Heart right ventricle (tissue), 16 donors: ENCODE data around the gene GDE1. TPM values are rescaled to one million over a fixed set of nuclear protein-coding genes. Genes with fewer than 3 reads are reported as not detected.

Source experiments
- ATAC-seq, 8 donors: fragments of 200-7000 bp; cut with Tn5 transposase; one replicate each; pipeline ENCODE4 v1.9.1; 2020; ENCODE audit warnings: mild to moderate bottlenecking in 8 of 8, moderate library complexity in 8 of 8, moderate number of reproducible peaks in 1 of 8
- DNase-seq, 2 donors: peaks; one replicate each; pipeline ENCODE4 v3.0.0-alpha.2; 2020
- H3K27ac ChIP-seq, 10 donors: fragments of 200-600 bp; sonication (generic) in 2 of 10; one replicate each; pipeline versions ENCODE4 v1.5.0 to v1.8.0; 2020 to 2022; ENCODE audit warnings: mild to moderate bottlenecking in 3 of 10
- H3K27me3 ChIP-seq, 7 donors: fragments of 200-600 bp; one replicate each; pipeline ENCODE4 v1.8.0; 2021 to 2022; ENCODE audit warnings: mild to moderate bottlenecking in 2 of 7
- H3K36me3 ChIP-seq, 9 donors: fragments of 200-600 bp; sonication (generic) in 1 of 9; one replicate each; pipeline versions ENCODE4 v1.5.0 to v1.8.0; 2020 to 2022; ENCODE audit warnings: mild to moderate bottlenecking in 2 of 9
- H3K4me1 ChIP-seq, 9 donors: fragments of 200-600 bp; sonication (generic) in 1 of 9; one replicate each; pipeline versions ENCODE4 v1.5.0 to v1.8.0; 2020 to 2022; ENCODE audit warnings: mild to moderate bottlenecking in 4 of 9
- H3K4me3 ChIP-seq, 10 donors: fragments of 200-600 bp; sonication (generic) in 2 of 10; one replicate each; pipeline versions ENCODE4 v1.5.0 to v1.8.0; 2020 to 2022; ENCODE audit warnings: mild to moderate bottlenecking in 7 of 10, moderate library complexity in 2 of 10
- H3K9me3 ChIP-seq, 11 donors: fragments of 200-600 bp in 10 of 11; sonication (generic) in 2 of 11; one replicate each; pipeline versions ENCODE4 v1.5.0 to v1.8.0; 2013 to 2022; ENCODE audit warnings: mild to moderate bottlenecking in 2 of 11, control low read depth in 1 of 11, moderate library complexity in 1 of 11
- WGBS, 2 donors: extraction: QIAGEN DNeasy Blood & Tissue Kit; methylation state at CpG; one replicate each; pipeline ENCODE4 v1.1.7; 2013; ENCODE audit warnings: inconsistent platforms in 1 of 2; 5-methylcytosine and 5-hydroxymethylcytosine counted together
- intact Hi-C, 10 donors: fragments of 100-400 bp; cut with DNase I; formaldehyde crosslinking; loops; one replicate each; pipeline versions ENCODE4 v1.11.1 to v1.14.2; 2022
- polyA plus RNA-seq, 2 donors: library from polyadenylated mRNA; stranded (reverse); fragments of 200-250 nt; gene quantifications; one replicate each; pipeline ENCODE4 v1.2.3, GENCODE V29; 2013
- total RNA-seq, 10 donors: library from RNA; stranded (reverse); fragmentation: NEBNext Ultra II Directional in 3 of 10; extraction: Animal tissue kit (Norgen Biotek cat#: 25700) in 3 of 10; gene quantifications; one replicate each; pipeline versions ENCODE4 v1.2.1 to v1.2.4, GENCODE V29; 2021 to 2023
- TF ChIP-seq, protein P1 (sequence below), 9 donors: fragments of 200-600 bp; sonication (generic) in 2 of 9; IDR thresholded peaks; one replicate each; pipeline versions ENCODE4 v1.5.0 to v1.8.0; 2021 to 2022; ENCODE audit warnings: antibody characterized with exemption in 9 of 9, mild to moderate bottlenecking in 5 of 9, moderate library complexity in 1 of 9
- donor health status: Arrhythmogenic right ventricular cardiomyopathy.
- donor health status: ischemic (EF 13 %, LVEDD 7.1; RV severe dilation, severe dysfunction).
- donor health status: healthy with polysubstance abuse.
- donor health status: DM: no; HTN: yes; CAD: no.
- donor health status: DM: no; HTN: no; CAD: no.
- donor health status: ischemic (EF 25% LVEDD 6.9; RV normal size, moderate dysfunction).
- donor health status: ischemic (EF 25% LVEDD 5.7; RV mildly dilated, moderate dysfunction).
- donor health status: healthy.
- donor health status: DM: yes; HTN: yes; CAD: no.
- donor health status: Ischemic cardiomyopathy.
- donor health status: ischemic (EF 35%, LVEDD 5.7; RV mildly dilated, moderate dysfunction).
- donor health status: nonischemic (EF 11% LVEDD 7.7; RV severe dilation, severe dysfunction).
- donor health status: DM: yes; HTN: yes; CAD: no.
- donor health status: PGD.
- donor health status: ischemic (EF 29% LVEDD 5.4; RV normal size, mild dysfunction).
- donor health status: nonischemic (EF 23%, LVEDD 6.1; RV moderate dilation, normal function).

The GDE1 gene
- total and polyA plus RNA-seq, 12 donors, result 31.9 to 128 (median 108) TPM

DNA sequence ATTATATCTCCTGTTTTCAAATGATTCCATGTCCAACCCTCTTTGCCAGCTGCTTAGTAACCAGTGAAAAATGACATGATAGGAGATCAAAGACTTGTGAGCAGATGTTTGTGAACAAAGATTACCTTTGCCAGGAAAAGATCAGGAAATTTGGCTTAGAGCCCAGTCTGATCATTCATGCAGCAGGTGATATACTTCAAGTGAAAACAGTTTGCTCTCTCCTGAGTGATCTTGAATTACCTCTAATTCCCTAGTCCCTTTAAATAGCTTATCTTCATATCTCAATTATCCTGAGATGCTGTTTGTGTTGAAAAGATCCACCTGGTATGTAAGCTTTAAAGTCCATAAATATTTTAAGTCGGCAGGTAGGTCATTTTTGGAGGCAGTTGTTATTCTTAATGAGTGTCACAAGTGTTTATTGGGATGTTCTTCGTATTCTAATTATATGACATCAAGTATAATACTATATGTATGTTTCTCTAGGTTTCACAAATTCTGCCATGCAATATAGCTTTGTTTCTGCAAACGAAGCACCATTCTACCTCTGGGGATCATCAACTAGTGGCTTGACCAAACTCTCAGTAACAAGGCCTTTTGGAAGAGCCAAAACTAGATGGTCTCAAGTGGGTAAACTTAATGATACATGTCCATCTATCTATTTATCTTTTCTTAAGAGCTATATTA is 20.4 kb upstream of the GDE1 start:
- DNase-seq (no peak), ATAC-seq (no peak)
- intact Hi-C loops, result no loop called here
- no peaks in the 10 kb centered on the region for H3K4me1 ChIP-seq
- 92% methylated on average over 3 of the region's 3 CpGs for WGBS, 2 donors
- H3K4me3 ChIP-seq, result no peak overlapping the region
- TF ChIP-seq, protein P1, sequence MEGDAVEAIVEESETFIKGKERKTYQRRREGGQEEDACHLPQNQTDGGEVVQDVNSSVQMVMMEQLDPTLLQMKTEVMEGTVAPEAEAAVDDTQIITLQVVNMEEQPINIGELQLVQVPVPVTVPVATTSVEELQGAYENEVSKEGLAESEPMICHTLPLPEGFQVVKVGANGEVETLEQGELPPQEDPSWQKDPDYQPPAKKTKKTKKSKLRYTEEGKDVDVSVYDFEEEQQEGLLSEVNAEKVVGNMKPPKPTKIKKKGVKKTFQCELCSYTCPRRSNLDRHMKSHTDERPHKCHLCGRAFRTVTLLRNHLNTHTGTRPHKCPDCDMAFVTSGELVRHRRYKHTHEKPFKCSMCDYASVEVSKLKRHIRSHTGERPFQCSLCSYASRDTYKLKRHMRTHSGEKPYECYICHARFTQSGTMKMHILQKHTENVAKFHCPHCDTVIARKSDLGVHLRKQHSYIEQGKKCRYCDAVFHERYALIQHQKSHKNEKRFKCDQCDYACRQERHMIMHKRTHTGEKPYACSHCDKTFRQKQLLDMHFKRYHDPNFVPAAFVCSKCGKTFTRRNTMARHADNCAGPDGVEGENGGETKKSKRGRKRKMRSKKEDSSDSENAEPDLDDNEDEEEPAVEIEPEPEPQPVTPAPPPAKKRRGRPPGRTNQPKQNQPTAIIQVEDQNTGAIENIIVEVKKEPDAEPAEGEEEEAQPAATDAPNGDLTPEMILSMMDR (IDR thresholded peaks at IDR 0.05), result no peak
- H3K27me3 ChIP-seq, result no peaks in the 10 kb centered on the region
- no peaks in the 10 kb centered on the region for H3K9me3 ChIP-seq
- no peak overlapping the region for H3K27ac ChIP-seq
- peaks cover 0 to 98% (median 33%) of the 10 kb centered on the region in 9 donors for H3K36me3 ChIP-seq

DNA sequence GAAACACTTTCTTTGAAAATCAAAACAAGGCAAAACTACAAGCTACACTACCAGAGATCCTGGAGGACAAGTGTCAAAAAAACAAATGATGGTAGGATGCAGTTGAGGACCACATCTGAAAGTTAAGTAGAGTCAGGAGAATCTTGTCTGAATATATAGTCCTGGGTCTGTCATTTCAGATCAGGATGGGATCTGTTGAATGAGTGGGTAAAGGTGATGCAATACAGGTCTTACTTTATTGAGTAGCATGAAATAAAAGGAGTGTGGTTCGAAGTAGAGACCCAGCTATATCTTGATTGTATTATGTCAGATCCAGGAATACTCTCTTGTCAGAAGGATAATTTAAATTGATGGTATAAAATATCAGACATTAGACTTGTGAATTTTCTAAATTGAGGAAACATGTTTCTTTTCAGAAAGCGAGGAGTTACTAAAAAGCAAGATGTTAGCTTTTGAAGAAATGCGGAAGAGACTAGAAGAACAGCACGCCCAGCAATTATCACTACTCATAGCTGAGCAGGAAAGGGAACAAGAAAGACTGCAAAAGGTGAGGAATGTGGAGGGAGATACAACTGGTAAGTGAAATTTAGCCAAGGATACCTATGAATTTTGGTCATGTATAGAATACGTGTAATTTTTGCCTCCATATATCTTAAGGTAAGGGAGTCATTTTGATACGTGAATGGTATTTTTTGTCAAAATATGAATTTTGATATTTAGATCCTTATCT is 18.5 kb upstream of the GDE1 start:
- ATAC-seq (no peak), DNase-seq (no peak)
- TF ChIP-seq, protein P1 (IDR thresholded peaks at IDR 0.05), result no peak
- Histone ChIP-seq H3K27ac (no peak overlapping the region), H3K4me1 (no peaks in the 10 kb centered on the region), H3K36me3 (peaks cover 0 to 98% (median 23%) of the 10 kb centered on the region in 9 donors), H3K27me3 (no peaks in the 10 kb centered on the region), H3K9me3 (no peaks in the 10 kb centered on the region), H3K4me3 (no peak overlapping the region)
- 94 to 99% methylated on average over 6 of the region's 6 CpGs for WGBS, 2 donors
- intact Hi-C loops, result no loop called here

DNA sequence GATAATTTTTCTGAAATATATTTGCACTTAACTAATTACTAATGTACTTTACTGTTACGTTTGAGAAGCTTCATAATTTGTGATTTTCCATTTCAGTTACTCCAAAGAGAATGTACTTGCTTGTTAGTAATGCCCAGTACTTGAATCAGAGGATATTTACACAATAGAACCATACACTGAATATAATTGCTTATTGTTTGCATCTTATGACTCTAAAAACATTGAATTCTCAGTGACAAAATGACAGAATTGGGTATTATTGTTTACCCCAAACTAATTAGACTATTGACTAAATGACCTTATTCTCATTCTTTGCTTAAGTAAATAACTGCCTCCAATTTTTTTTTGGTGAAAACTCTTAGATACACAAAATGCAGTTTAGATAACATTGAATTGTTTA is 10.7 kb upstream of the GDE1 start:
- no peak for DNase-seq
- peaks cover 0 to 96% (median 21%) of the 10 kb centered on the region in 9 donors for H3K36me3 ChIP-seq
- 71 to 87% methylated on average over 1 of the region's 1 CpG for WGBS, 2 donors

GRCh38 chr16:19528666-19529065 is 6.8 kb upstream of the GDE1 start:
- peaks cover 0 to 62% (median 17%) of the 10 kb centered on the region in 9 donors for H3K36me3 ChIP-seq
- H3K27me3 ChIP-seq, result no peaks in the 10 kb centered on the region

More for the DNA sequence above, 10.7 kb upstream of the GDE1 start:
- H3K9me3 ChIP-seq, result no peaks in the 10 kb centered on the region
- no peak overlapping the region for H3K4me3 ChIP-seq
- H3K27me3 ChIP-seq, result no peaks in the 10 kb centered on the region
- no peaks in the 10 kb centered on the region for H3K4me1 ChIP-seq
- TF ChIP-seq, protein P1 (IDR thresholded peaks at IDR 0.05), result no peak
- no peak overlapping the region for H3K27ac ChIP-seq
- ATAC-seq, result no peak
- intact Hi-C loops, result no loop called here

More at GRCh38 chr16:19528666-19529065, 6.8 kb upstream of the GDE1 start:
- Histone ChIP-seq H3K9me3 (no peaks in the 10 kb centered on the region), H3K27ac (no peak overlapping the region), H3K4me1 (peaks cover 0 to 16% (median 8%) of the 10 kb centered on the region in 9 donors), H3K4me3 (no peak overlapping the region)
- ATAC-seq, result no peak
- no peak for DNase-seq
- intact Hi-C loops, result no loop called here
- TF ChIP-seq, protein P1 (IDR thresholded peaks at IDR 0.05), result no peak
- WGBS, 2 donors, result 97 to 99% methylated on average over 3 of the region's 3 CpGs
